GM12801 (cell line): ENCODE measurements around the gene NEK4.

ENCODE experiments used
- CTCF ChIP-seq: IDR thresholded peaks from one replicate; pipeline ENCODE4 v1.5.1; 2011; ENCODE audit warnings: control low read depth; ENCODE audit not compliant: insufficient read length; ENCODE audit errors: extremely low read depth

Gene NEK4

GRCh38 chr3:52811452-52812011, 40.8 kb upstream of the NEK4 start:
- no peak for TF ChIP-seq CTCF

GRCh38 chr3:52810923-52811322, 40.2 kb upstream of the NEK4 start:
- no peak for TF ChIP-seq CTCF

- TF ChIP-seq CTCF, result no peak
Measured at GRCh38 chr3:52809662-52810377, 39.1 kb upstream of the NEK4 start.

- no peak for TF ChIP-seq CTCF
Measured at GRCh38 chr3:52809149-52809548, 38.4 kb upstream of the NEK4 start.

- no peak for TF ChIP-seq CTCF
Measured at GRCh38 chr3:52805270-52806039, 34.7 kb upstream of the NEK4 start.

GRCh38 chr3:52801839-52802238, 31.1 kb upstream of the NEK4 start:
- no peak for TF ChIP-seq CTCF

GRCh38 chr3:52800079-52800478, 29.3 kb upstream of the NEK4 start:
- no peak for TF ChIP-seq CTCF
